Pons (tissue), 1 donor: ENCODE results near the gene ZNF90.
"Not testable (repeated sequence)": the region's sequence is repeated elsewhere in the genome, so short reads cannot be mapped to it uniquely, and the experiment has no call there.

Experiments used
- DNase-seq: peaks from one replicate; pipeline ENCODE4 v3.0.0-alpha.2; 2016; ENCODE audit warnings: low spot score

The ZNF90 gene

DNA sequence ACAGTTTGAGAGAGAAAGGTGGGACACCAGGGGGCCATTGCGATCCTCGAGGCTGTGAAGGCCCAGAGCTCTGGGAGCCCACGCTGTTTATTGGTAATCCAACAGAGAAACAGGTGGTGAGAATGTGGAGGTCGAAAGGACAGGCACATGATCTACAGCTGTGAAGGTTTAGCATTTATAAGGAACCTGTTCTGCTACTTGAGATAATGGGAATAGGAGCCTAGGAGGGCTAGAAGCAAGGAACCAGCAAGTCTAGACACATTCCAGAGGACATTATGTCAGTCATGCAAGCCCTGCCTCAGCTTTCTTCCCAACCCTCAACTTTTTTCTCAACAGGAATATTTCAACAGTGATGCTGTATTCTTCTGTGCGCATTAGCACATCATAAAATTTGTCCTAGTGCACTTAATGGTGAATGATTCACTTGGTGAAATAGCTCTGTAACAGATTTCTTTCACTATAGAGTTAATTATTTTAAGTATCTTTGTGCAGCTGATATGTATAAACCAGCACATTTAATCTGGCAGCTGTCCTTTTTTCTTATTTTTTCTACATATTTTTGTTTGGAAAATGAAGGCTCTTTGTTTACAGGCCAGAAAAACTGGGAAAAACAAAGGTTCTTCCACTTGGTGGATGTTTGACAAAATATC is 25.4 kb downstream of the ZNF90 start:
- no peak for DNase-seq

DNA sequence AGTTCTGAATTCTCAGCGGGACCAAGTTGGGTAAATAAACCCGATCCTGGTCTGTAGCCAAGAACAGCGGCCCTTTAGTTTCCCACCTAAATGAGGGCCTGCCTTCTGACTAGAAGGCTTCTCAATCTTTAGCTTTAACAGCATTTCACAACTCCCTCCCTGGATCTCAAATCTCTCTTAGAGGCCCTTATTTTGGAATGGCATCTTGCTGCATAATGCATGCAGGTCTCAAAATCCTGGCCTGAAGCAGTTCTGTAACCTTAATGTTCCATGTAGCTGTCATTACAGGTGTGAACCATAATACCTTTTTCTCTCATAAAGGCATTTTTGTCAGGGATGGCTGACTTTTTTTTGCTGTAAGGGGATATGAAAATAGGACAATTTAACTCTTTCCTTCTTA is 29.5 kb downstream of the ZNF90 start:
- no peak for DNase-seq

DNA sequence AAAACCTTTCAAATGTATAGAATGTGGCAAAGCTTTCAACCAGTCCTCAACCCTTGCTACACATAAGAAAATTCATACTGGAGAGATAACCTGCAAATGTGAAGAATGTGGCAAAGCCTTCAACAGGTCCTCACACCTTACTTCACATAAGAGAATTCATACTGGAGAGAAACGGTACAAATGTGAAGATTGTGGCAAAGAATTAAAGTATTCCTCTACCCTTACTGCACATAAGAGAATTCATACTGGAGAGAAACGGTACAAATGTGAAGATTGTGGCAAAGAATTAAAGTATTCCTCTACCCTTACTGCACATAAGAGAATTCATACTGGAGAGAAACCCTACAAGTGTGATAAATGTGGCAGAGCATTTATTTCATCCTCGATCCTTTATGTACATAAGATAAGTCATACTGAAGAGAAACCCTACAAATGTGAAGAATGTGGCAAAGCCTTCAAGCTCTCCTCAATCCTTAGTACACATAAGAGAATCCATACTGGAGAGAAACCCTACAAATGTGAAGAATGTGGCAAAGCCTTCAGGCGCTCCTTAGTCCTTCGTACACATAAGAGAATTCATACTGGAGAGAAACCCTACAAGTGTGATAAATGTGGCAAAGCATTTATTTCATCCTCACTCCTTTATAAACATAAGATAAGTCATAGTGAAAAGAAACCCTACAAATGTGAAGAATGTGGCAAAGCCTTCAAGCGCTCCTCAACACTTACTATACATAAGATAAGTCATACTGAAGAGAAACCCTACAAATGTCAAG is 40.5 kb downstream of the ZNF90 start:
- DNase-seq, result not testable (repeated sequence)

DNA sequence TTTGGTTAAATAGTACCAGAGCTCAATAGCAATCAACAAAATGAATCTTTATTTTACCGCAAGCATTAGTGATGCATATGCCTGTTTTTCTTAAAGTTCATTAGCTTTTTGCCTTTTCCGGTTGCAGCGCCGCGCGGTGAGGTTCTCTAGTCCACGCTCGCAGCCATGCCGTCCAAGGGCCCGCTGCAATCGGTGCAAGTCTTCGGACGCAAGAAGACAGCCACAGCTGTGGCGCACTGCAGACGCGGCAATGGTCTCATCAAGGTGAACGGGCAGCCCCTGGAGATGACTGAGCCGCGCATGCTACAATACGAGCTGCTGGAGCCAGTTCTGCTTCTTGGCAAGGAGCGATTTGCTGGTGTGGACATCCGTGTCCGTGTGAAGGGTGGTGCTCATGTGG is 47.1 kb downstream of the ZNF90 start:
- no peak for DNase-seq

DNA sequence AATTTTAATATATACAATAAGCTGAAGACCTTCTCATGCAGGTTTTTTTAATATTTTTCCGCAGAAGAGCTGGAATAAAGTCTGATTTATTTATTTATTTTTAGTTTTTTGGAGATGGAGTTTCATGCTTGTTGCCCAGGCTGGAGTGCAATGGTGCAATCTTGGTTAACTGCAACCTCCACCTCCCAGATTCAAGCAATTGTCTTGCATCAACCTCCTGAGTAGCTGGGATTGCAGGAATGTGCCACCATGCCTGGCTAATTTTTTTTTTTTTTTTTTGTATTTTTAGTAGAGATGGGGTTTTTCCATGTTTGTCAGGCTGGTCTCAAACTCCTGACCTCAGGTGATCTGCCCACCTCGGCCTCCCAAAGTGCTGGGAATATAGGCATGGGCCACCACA is 55.1 kb downstream of the ZNF90 start:
- DNase-seq, result not testable (repeated sequence)

DNA sequence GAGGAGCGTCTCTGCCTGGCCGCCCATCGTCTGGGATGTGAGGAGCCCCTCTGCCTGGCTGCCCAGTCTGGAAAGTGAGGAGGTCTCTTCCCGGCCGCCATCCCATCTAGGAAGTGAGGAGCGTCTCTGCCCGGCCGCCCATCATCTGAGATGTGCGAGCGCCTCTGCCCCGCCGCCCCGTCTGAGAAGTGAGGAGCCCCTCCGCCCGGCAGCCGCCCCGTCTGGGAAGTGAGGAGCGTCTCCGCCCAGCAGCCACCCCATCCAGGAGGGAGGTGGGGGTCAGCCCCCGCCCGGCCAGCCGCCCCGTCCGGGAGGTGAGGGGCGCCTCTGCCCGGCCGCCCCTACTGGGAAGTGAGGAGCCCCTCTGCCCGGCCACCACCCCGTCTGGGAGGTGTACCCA is 59.9 kb downstream of the ZNF90 start:
- DNase-seq, result not testable (repeated sequence)

DNA sequence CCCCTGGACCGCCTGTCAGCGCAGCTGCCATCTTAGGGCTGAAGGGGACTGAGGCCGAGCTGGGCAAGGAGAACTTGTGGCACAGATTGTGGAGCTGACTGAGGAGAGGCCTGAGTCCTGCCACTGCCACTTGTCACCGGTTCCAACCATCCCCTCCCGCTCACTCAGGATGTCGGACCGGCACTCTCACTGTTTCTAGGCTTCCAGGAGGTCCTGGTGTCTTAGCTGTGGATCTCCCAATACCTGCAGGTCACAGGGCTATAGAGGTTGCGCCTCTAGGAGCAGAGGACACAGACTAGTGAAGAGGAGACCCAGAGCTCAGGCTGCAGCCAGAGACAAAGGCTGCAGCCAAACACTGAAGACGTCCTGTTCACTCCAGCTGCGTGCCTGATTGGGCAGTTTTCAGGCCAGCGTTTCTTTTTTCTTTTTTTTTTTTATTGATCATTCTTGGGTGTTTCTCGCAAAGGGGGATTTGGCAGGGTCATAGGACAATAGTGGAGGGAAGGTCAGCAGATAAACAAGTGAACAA is 73.9 kb downstream of the ZNF90 start:
- DNase-seq, result no peak

DNA sequence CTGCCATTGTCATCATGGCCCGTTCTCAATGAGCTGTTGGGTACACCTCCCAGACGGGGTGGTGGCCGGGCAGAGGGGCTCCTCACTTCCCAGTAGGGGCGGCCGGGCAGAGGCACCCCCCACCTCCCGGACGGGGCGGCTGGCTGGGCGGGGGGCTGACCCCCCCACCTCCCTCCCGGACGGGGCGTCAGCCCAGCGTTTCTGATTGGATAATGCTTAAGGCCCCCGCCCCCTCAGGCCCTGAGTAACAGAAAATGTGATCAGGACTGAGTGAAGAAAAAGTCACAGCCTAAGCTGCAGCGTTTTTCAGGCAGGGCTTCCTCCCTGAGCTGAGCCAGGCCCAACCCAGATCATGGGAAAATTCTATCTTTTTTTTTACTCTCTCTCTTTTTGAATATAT is 74.7 kb downstream of the ZNF90 start:
- DNase-seq, result not testable (repeated sequence)

DNA sequence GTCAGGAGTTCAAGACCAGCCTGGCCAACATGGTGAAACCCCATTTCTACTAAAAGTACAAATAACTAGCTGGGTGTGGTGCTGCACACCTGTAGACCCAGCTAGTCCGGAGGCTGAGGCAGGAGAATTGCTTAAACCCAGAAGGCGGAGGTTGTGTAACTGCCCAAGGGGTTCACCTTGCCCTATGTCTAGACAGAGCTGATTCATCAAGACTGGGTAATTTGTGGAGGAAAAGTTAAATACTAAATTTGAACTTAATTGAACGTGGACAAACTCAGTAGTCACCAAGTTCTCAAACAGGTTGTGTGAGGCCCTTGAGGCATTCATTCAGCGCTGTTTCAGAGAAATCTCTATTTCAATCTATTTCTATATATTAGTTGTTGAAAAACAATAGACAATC is 75.5 kb downstream of the ZNF90 start:
- no peak for DNase-seq

DNA sequence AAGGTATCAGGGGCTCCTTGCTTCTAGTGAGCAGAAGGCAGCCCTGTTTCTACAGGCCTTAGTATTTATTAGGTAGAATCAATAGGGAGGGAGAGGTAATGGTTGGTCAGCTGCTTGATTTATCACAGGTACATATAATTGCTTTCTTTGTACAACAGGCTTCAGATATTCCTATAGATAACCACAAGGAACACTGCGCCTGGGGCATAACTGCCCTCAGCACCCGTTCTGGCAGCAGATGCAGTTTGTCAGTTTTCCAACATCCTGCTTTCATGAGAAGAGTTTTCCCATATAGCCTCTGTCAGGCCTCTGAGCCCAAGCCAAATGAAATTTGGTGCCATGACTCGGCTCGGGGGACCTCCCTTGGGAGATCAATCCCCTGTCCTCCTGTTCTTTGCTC is 76.8 kb downstream of the ZNF90 start:
- no peak for DNase-seq

DNA sequence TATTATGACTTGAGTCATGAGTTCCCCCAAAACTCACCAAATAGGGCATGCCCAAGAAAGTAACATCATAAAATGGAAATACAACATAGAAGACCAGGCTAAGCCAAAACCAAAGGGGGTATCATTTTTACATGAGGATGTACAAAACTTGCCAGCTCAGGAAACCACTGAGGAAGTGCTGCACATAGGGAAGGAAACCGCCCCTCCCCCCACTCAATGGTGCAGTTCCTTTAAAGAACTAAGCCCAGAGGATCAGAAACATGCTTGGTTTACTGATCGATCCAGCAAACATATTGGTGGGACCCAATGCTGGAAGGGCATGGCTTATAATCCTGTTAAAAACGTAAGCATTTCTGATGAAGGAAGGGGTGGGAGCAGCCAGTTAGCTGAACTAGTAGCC is 85.0 kb downstream of the ZNF90 start:
- no peak for DNase-seq

DNA sequence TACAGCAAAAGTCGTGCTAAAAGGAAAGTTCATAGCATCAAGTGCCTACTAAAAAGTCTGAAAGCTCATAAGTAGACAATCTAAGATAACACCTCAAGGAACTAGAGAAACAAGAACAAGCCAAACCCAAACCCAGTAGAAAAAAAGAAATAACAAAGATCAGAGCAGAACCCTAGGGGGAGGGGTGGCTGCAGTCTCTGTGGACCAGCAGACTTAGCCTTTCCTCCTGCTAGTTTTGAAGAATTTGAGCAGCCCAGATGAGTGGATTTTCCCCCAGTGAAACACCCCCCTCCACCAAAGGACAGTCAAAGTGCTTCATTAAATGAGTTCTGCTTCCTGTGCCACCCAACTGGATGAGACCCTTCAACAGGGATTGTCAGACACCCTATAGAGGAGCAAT is 86.7 kb downstream of the ZNF90 start:
- DNase-seq, result no peak

DNA sequence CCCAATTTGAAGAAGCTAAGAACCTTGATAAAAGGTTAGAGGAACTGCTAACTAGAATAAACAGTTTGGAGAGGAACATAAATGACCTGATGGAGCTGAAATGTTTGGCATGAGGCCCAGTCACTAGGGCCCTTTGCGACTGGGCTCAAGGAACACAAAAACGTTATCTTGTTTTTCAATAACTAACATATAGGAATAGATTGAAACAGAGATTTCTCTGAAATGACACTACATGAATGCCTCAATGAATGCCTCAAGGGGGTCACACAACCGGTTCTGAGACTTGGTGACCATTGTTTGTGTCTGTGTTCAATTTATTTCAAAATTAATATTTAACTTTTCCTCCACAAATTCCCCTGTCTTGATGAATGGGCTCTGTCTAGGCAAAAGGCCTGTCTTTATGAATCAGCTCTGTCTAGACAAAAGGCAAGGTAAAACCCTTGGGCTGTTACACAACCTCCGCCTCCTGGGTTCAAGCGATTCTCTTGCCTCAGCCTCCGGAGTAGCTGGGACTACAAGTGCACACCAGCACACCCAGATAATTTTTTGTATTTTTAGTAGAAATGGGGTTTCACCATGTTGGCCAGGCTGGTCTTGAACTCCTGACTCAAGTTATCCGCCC is 88.3 kb downstream of the ZNF90 start:
- no peak for DNase-seq

DNA sequence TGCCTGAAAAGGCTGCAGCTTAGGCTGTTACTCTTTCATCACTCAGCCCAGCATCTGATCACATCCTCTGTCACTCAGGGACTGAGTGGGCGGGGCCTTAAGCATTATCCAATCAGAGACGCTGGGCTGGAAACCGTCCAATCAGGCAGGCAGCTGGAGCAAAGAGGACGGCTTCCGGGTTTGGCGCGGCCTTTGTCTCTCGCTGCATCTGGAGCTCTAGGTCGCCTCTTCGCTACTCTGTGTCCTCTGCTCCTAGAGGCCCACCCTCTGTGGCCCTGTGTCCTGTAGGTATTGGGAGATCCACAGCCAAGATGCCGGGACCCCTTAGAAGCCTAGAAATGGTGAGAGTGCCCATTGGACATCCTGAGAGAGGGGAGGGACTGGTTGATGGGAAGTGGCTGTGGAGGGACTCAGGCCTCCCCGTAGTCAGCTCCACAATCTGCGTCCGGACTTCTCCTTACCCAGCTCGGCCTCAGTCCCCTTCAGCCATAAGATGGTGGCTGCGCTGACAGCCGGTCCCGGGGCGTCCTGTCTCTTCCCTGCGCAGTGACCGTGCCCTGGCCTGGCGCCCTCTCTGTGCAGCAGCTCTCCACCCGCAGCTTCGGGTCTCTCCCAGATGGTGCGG is 89.3 kb downstream of the ZNF90 start, which contains the start of gene ZNF486:
ZNF486 (plus strand) TSS at position 195 of the 625 bp plus-strand sequence; CDS start at position 312, 117 bp downstream.
- DNase-seq, result peak; percentile 99

DNA sequence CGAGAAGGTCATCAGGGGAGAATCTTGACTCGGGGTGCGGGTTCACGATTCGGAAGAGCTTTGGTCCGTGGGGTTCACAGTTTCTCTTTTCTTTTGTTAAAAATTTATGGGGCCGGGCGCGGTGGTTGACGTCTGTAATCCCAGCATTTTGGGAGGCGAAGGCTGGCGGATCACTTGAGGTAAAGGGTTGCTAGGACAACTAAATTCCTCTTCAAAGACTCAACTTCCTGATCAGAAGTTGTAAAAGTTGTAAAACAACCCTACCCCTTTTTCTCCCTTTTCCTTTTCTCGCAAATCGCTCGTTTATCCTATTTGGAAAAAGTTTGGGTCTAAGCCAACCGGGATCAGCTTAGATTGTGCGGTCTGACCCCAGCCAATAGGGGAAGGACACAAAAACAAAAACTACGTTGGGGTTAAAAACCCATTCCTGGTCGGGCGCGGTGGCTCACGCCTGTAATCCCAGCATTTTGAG is 89.9 kb downstream of the ZNF90 start:
- no peak for DNase-seq
